DMS153 treated with DMSO at 0.1 percent for 48 hours (cell line): Measurements from ENCODE around the gene RTN4.

ENCODE experiments used
- DNase-seq: peaks from one replicate; lab custom pipeline; 2025; ENCODE audit not compliant: unreplicated experiment; lab: John Stamatoyannopoulos, UW

Gene RTN4

GRCh38 chr2:54928719-54929118 lies 121.5 kb downstream of the RTN4 start:
- DNase-seq: no peak

GRCh38 chr2:54927751-54928615 lies 122.3 kb downstream of the RTN4 start:
- no peak for DNase-seq

GRCh38 chr2:54927085-54927750 lies 123.0 kb downstream of the RTN4 start:
- DNase-seq: no peak

- DNase-seq: no peak
Measured at GRCh38 chr2:54925022-54925421, 125.2 kb downstream of the RTN4 start.

- DNase-seq: no peak
Measured at GRCh38 chr2:54924121-54924520, 126.1 kb downstream of the RTN4 start.
